Measurements from ENCODE around the gene TEKT5.

Gene TEKT5

GRCh38 chr16:10599626-10600025 is 95.1 kb downstream of the TEKT5 start:
- H3K36me3 Mint-ChIP-seq = no peaks in the 10 kb centered on the region
- H3K27ac Mint-ChIP-seq = no peak overlapping the region
- no peaks in the 10 kb centered on the region for H3K9me3 Mint-ChIP-seq
- H3K4me1 Mint-ChIP-seq = no peaks in the 10 kb centered on the region
- no peak overlapping the region for H3K4me3 Mint-ChIP-seq
- peaks cover 4% of the 10 kb centered on the region for H3K27me3 Mint-ChIP-seq

GRCh38 chr16:10598157-10598556 is 96.6 kb downstream of the TEKT5 start:
- no peaks in the 10 kb centered on the region for H3K9me3 Mint-ChIP-seq
- H3K27ac Mint-ChIP-seq = no peak overlapping the region
- no peak overlapping the region for H3K4me3 Mint-ChIP-seq
- no peaks in the 10 kb centered on the region for H3K4me1 Mint-ChIP-seq
- no peaks in the 10 kb centered on the region for H3K36me3 Mint-ChIP-seq
- H3K27me3 Mint-ChIP-seq = peaks cover 4% of the 10 kb centered on the region

- peaks cover 4% of the 10 kb centered on the region for H3K27me3 Mint-ChIP-seq
- H3K36me3 Mint-ChIP-seq = no peaks in the 10 kb centered on the region
- H3K27ac Mint-ChIP-seq = no peak overlapping the region
- no peak overlapping the region for H3K4me3 Mint-ChIP-seq
- H3K4me1 Mint-ChIP-seq = no peaks in the 10 kb centered on the region
- no peaks in the 10 kb centered on the region for H3K9me3 Mint-ChIP-seq
Observed at GRCh38 chr16:10597187-10597601, 97.5 kb downstream of the TEKT5 start.

GRCh38 chr16:10594312-10594950 is 100.3 kb downstream of the TEKT5 start:
- Mint-ChIP-seq H3K27ac (peak overlapping the region; percentile 74), H3K36me3 (no peaks in the 10 kb centered on the region), H3K27me3 (peaks cover 4% of the 10 kb centered on the region), H3K4me1 (no peaks in the 10 kb centered on the region), H3K4me3 (no peak overlapping the region), H3K9me3 (no peaks in the 10 kb centered on the region)

GRCh38 chr16:10592611-10593010 is 102.1 kb downstream of the TEKT5 start:
- H3K9me3 Mint-ChIP-seq = no peaks in the 10 kb centered on the region
- no peak overlapping the region for H3K4me3 Mint-ChIP-seq
- peaks cover 5% of the 10 kb centered on the region for H3K27me3 Mint-ChIP-seq
- no peaks in the 10 kb centered on the region for H3K4me1 Mint-ChIP-seq
- H3K27ac Mint-ChIP-seq = no peak overlapping the region
- H3K36me3 Mint-ChIP-seq = no peaks in the 10 kb centered on the region

GRCh38 chr16:10590342-10590741 is 104.4 kb downstream of the TEKT5 start:
- H3K27ac Mint-ChIP-seq = no peak overlapping the region

GRCh38 chr16:10589109-10589508 is 105.6 kb downstream of the TEKT5 start:
- no peak overlapping the region for H3K27ac Mint-ChIP-seq

More at GRCh38 chr16:10590342-10590741, 104.4 kb downstream of the TEKT5 start:
- Mint-ChIP-seq H3K4me3 (no peak overlapping the region), H3K4me1 (no peaks in the 10 kb centered on the region), H3K9me3 (no peaks in the 10 kb centered on the region), H3K27me3 (peaks cover 6% of the 10 kb centered on the region), H3K36me3 (no peaks in the 10 kb centered on the region)

GRCh38 chr16:10587622-10588021 is 107.1 kb downstream of the TEKT5 start:
- Mint-ChIP-seq H3K4me1 (no peaks in the 10 kb centered on the region), H3K9me3 (no peaks in the 10 kb centered on the region), H3K36me3 (no peaks in the 10 kb centered on the region), H3K27me3 (peaks cover 9% of the 10 kb centered on the region), H3K4me3 (no peak overlapping the region), H3K27ac (no peak overlapping the region)

More at GRCh38 chr16:10589109-10589508, 105.6 kb downstream of the TEKT5 start:
- H3K4me3 Mint-ChIP-seq = no peak overlapping the region
- H3K9me3 Mint-ChIP-seq = no peaks in the 10 kb centered on the region
- H3K36me3 Mint-ChIP-seq = no peaks in the 10 kb centered on the region
- no peaks in the 10 kb centered on the region for H3K4me1 Mint-ChIP-seq
- H3K27me3 Mint-ChIP-seq = peaks cover 6% of the 10 kb centered on the region

GRCh38 chr16:10584981-10585438 is 109.7 kb downstream of the TEKT5 start:
- H3K4me1 Mint-ChIP-seq = no peaks in the 10 kb centered on the region
- no peaks in the 10 kb centered on the region for H3K9me3 Mint-ChIP-seq
- no peak overlapping the region for H3K27ac Mint-ChIP-seq
- H3K4me3 Mint-ChIP-seq = no peak overlapping the region
- H3K36me3 Mint-ChIP-seq = no peaks in the 10 kb centered on the region
- H3K27me3 Mint-ChIP-seq = peaks cover 18% of the 10 kb centered on the region

- Mint-ChIP-seq H3K27ac (no peak overlapping the region), H3K4me1 (no peaks in the 10 kb centered on the region), H3K27me3 (peaks cover 18% of the 10 kb centered on the region), H3K4me3 (no peak overlapping the region), H3K36me3 (no peaks in the 10 kb centered on the region), H3K9me3 (no peaks in the 10 kb centered on the region)
Observed at GRCh38 chr16:10583269-10583668, 111.5 kb downstream of the TEKT5 start.

GRCh38 chr16:10581507-10581906 is 113.2 kb downstream of the TEKT5 start:
- no peaks in the 10 kb centered on the region for H3K4me1 Mint-ChIP-seq
- peaks cover 20% of the 10 kb centered on the region for H3K27me3 Mint-ChIP-seq
- no peak overlapping the region for H3K27ac Mint-ChIP-seq
- no peaks in the 10 kb centered on the region for H3K9me3 Mint-ChIP-seq
- no peaks in the 10 kb centered on the region for H3K36me3 Mint-ChIP-seq
- no peak overlapping the region for H3K4me3 Mint-ChIP-seq

GRCh38 chr16:10580883-10581247 is 113.9 kb downstream of the TEKT5 start:
- Mint-ChIP-seq H3K36me3 (no peaks in the 10 kb centered on the region), H3K9me3 (no peaks in the 10 kb centered on the region), H3K27me3 (peaks cover 17% of the 10 kb centered on the region), H3K4me1 (no peaks in the 10 kb centered on the region), H3K27ac (no peak overlapping the region), H3K4me3 (no peak overlapping the region)

GRCh38 chr16:10579965-10580882 is 114.5 kb downstream of the TEKT5 start, which contains the start of gene EMP2:
Gene EMP2, minus strand, starts transcription at chr16:10580598. Its CDS starts 32,981 bp downstream, at chr16:10547617.
- H3K27me3 Mint-ChIP-seq = peaks cover 17% of the 10 kb centered on the region
- H3K27ac Mint-ChIP-seq = no peak within 1 kb of the TSS
- H3K4me1 Mint-ChIP-seq = no peaks in the 10 kb centered on the region
- H3K4me3 Mint-ChIP-seq = no peak within 1 kb of the TSS
- H3K36me3 Mint-ChIP-seq = no peaks in the 10 kb centered on the region
- H3K9me3 Mint-ChIP-seq = no peaks in the 10 kb centered on the region

- Mint-ChIP-seq H3K27ac (no peak overlapping the region), H3K36me3 (no peaks in the 10 kb centered on the region), H3K4me1 (no peaks in the 10 kb centered on the region), H3K27me3 (peaks cover 17% of the 10 kb centered on the region), H3K4me3 (no peak overlapping the region), H3K9me3 (no peaks in the 10 kb centered on the region)
Observed at GRCh38 chr16:10579575-10579964, 115.2 kb downstream of the TEKT5 start.

GRCh38 chr16:10578474-10579316 is 116.0 kb downstream of the TEKT5 start:
- H3K9me3 Mint-ChIP-seq = no peaks in the 10 kb centered on the region
- peaks cover 16% of the 10 kb centered on the region for H3K27me3 Mint-ChIP-seq
- H3K27ac Mint-ChIP-seq = no peak overlapping the region
- no peaks in the 10 kb centered on the region for H3K36me3 Mint-ChIP-seq
- no peaks in the 10 kb centered on the region for H3K4me1 Mint-ChIP-seq
- H3K4me3 Mint-ChIP-seq = no peak overlapping the region
